GM12801 (cell line): ENCODE data around the gene IDE.

Experiments
- CTCF ChIP-seq: IDR thresholded peaks from one replicate; pipeline ENCODE4 v1.5.1; 2011; ENCODE audit warnings: control low read depth; ENCODE audit not compliant: insufficient read length; ENCODE audit errors: extremely low read depth

The IDE gene

GRCh38 chr10:92480413-92480812 lies 93.5 kb downstream of the IDE start:
- no peak for TF ChIP-seq CTCF

GRCh38 chr10:92479547-92479946 lies 94.3 kb downstream of the IDE start:
- TF ChIP-seq CTCF, result no peak

- no peak for TF ChIP-seq CTCF
These were observed 95.4 kb downstream of the IDE start for GRCh38 chr10:92478536-92478935.

- TF ChIP-seq CTCF, result no peak
These were observed 98.5 kb downstream of the IDE start for GRCh38 chr10:92475357-92475868.

GRCh38 chr10:92470026-92470425 lies 103.9 kb downstream of the IDE start:
- no peak for TF ChIP-seq CTCF

GRCh38 chr10:92464364-92464763 lies 109.5 kb downstream of the IDE start:
- TF ChIP-seq CTCF, result no peak

GRCh38 chr10:92463582-92463981 lies 110.3 kb downstream of the IDE start:
- TF ChIP-seq CTCF, result no peak

GRCh38 chr10:92452313-92452712 lies 121.6 kb downstream of the IDE start:
- TF ChIP-seq CTCF, result no peak
